SIG-M5 (cell line): Measurements from ENCODE around the gene GLG1.

Source experiments
- DNase-seq: peaks from one replicate; lab custom pipeline; 2025; lab: John Stamatoyannopoulos, UW

Gene GLG1

DNA sequence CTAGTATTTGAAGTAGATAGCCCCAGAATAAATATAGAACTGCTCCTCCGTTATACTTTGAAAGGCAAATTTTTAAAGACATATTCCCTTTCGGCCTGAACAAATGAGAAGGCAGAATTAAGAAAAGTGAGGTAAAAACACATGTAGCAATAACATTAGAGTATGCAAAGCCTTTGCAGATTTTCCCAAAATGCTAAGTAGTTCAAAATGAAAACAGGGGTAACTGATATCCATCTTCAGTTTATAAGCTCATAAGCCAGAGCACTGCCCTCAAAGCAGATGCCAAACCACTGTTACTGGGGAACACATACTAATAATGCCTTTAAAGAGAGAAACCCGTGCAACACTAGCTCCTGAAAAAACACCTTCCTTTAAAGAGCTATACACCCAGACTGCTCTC, 134.4 kb downstream of the GLG1 start:
- no peak for DNase-seq

DNA sequence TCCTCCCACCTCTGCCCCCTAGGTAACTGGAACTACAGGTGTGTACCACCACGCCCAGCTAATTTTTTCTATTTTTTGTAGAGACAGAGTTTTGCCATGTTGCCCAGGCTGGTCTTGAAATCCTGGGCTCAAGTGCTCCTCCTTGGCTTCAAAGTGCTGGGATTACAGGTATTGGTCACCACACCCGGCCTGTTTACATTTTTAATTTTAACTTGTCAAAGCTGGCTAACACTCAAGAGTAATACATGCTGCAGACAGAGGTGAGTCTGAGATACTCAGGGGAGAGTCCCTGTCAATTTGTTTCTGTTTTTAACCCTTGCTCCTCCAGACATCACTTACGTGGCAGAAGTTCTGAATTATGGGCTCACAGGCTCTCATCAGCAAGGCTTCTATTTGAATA, 134.9 kb downstream of the GLG1 start:
- no peak for DNase-seq

DNA sequence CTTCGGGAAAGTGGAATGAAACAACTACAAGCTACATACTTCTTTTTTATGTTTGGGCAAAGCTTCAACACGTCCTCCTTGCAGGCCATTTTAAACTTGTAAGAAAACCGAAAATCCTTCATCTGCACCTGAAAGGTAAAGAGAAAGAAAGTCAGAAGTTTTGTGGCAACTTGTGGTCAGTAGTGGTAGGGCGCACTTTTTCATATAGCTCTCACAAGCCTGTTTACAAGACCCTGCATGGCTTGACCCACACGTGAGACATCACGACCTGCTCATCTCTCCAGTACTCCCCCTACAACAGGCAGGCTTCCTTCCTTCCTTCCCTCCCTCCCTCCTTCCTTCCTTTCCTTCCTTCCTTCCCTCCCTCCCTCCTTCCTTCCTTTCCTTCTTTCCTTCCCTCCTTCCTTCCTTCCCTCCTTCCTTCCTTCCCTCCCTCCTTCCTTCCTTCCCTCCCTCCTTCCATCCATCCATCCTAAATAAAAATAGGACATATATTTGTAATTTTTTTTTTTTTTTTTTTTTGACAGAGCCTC, 136.9 kb downstream of the GLG1 start:
- DNase-seq, result no peak

- DNase-seq, result no peak
Observed at GRCh38 chr16:74468807-74469525, 137.9 kb downstream of the GLG1 start.

DNA sequence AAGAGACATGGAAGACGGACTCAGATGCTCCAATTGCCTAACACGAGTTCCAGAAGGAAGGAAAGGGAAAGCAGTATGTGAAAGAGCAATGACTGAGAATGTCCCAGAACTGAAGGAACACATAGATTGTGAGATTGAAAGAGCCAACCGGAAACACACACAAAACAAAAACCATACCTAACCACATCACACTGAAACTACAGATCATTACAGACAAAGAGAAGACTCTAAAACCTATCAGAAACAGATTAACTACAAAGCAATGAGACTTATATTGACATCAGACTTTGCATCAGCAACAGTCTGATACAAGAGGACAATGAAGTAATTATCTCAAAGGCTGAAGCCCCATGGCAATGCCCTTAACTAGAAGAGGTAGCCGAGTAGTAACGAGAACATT, 140.0 kb downstream of the GLG1 start:
- no peak for DNase-seq

GRCh38 chr16:74465851-74466685, 140.8 kb downstream of the GLG1 start:
- DNase-seq, result no peak

DNA sequence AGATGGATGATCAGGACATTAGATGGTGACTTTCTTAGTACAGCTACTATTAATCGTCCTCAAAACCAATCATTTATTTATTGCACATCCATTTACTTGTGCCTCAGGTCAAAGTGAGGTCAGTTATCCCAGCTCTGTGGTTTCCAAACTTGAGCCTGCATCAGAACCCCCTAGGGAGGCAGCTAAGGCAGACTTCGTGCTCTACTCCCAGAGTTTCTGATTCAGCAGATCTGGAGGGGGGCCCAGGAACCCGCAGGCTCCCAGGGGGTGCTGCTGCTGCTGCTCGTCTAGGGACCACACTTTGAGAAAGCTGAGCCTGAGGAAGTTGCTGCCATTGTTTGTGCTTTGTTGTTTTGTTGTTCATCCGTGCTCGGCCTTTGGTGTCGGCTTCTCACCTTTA, 141.6 kb downstream of the GLG1 start:
- no peak for DNase-seq

DNA sequence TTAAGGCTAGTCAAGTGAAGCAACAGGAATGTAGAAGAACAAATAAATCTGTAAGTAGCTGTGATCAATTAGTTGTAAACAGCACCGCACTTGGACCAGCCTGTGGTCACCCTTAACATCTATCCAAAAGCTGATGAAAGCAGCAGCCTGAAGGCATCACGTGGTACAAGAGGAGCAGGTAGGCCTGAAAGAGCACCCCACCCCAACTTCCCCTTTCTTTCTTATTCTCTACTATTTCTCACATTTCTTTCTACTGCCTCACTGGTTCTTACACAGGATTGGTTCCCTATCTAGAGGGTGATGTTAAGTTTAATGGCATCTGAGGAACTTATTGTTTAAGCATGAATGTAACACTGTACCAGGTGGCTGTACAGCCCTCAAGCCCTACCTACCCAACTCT, 143.0 kb downstream of the GLG1 start:
- DNase-seq, result no peak

DNA sequence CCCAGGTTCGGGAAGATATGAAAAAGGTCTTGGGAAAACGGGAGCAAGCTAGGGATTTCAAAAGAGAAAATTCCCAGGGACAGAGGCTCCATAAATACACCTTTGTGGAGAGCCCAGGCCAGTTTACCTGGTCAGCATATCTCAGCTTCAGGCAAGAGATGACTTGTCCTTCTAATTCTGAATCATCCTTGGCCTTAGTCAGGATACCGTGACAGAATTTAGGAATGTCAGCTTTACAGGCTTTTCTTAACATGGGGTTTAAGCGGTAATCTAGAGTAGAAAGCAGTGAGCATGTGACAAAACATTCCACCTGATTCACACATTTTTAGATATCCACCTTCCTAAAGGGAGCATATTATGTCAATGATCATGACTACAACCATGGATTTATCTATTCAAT, 144.6 kb downstream of the GLG1 start:
- no peak for DNase-seq

DNA sequence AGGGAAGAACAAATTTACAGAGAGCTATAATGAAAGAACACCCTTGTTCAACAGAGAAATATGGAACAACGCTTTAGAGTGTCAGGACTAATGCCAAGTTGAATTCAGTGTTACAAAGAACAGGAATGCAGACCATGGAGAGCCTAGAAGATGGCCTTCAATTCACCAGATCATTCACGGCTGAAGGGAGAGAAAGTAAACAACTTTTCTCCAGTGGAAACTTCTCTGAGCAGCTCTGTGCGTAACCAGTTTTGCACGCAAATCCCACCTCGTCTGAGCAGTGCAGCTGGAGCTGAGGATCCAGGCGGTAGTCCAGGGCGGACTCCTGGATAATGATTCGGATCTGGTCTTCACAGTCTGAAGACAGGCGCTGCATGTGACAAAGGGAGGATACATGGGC, 145.1 kb downstream of the GLG1 start:
- no peak for DNase-seq

DNA sequence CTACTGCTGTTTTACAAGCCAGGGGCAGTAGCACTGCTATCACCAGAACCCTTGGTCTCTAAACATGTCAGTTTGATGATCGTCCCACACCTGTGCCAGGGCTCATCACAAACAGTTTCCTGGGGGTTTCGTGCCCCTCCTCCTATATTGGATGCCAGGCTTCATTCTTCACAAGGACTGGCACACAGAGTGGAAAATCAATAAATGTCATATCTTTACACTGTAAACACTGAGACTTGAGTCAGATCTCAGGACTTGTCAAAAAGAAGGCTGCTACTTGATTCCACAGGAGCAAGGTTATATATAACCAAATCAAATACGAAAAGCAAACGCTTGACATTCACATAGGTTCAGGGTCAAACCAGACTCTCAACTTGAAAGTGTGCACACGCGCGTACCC, 146.4 kb downstream of the GLG1 start:
- DNase-seq, result no peak

DNA sequence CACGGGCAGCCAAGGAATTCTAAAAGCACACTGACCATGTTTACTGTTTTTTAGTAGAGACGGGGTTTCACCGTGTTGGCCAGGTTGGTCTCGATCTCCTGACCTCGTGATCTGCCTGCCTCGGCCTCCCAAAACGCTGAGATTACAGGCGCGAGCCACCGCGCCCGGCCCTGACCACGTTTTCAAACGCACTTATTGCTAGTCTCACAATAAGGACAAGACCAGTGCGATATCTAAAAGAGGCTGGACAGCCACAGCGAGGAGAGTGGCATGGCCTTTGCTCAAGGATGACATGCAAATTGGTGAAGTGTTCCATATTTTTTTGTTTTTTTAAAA, 150.7 kb downstream of the GLG1 start:
- no peak for DNase-seq

DNA sequence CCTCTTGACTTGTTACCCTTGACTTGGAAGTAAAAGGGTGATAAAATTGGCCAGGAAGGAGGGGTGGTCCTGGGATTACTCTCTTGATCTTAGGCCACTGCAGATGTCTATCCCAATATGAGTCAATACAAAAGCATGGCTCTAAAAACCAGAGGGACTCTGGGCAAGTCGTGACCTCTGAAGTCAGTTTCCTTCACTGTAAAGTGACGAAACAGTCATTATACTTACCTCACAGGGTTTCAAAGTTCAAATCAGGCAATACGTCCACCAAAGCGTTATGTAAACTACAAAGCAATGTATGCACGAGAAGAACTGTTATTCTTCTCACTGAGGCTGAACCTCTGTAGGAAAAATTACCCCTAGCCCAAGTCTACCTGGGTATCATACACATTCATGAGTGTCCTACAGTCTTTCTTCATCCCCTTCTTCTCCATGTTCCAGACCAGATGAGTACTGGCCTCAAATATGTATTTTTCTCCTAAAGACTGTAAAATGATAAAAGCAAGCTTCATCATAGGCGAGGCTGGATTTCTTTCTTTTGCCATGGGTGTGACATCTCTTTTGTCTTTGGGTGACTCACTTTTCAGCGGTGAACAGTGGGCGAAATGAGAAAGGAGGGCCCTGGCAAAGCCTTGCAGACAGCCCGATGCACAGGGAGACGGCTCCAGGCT, 151.2 kb downstream of the GLG1 start:
- no peak for DNase-seq

DNA sequence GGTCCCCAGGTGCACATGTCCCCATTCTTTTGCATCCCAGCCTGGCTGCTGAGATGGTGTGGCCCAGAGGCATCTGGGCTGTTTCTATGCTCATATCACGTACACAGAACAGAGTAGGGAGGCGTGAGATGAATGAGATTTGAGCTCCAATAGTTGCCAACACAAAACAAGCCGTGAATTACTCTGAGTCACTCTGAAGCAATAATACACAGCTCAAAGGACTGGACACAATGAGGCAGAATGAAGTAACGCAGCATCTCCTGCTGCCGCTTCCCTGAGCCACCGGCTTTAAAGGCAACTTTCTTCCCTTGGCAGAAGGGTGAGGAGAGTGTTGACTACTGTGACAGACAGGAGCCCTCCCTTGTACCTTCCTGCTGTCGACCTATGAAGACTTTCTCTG, 151.7 kb downstream of the GLG1 start:
- DNase-seq, result no peak

- DNase-seq, result no peak
Observed at GRCh38 chr16:74451951-74452758, 154.8 kb downstream of the GLG1 start.

DNA sequence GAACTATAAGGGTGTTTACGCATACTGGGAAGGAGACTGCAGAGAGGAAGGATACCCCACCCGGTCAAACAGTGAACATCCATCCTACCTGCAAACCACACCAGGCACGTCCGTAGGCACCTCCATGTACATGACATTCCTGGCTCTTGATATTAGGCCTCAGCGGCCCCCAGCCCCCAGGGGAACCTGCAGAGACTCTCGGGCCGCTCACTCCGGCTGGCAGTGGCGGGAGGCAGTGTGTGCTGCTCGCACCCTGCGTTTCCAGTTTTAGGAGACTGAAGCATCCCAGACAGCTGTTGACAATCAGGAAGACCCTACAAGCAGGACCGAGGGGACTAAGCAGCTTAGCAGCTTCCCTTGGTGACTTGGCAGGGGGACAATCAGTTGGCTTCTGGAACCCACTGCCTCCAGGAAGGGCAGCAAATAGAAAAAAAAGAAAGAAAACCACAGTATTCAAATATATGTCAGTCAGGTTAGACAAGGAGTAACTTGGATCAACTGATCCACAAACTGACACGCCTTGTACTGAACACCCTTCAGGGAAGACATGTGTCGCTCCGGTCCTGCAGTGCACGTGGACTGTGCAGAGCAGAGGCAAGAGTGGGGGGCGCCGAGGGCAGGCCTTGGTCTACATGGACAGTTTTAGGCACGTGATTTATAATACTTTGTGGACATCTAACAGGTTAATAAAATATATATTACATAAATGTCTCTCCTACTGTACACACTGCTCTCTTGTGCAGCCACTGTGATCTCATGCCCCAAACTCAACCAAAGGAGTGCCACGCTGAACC, 155.8 kb downstream of the GLG1 start:
- DNase-seq, result no peak

GRCh38 chr16:74450236-74450635, 156.7 kb downstream of the GLG1 start:
- no peak for DNase-seq

GRCh38 chr16:74449470-74449869, 157.4 kb downstream of the GLG1 start:
- no peak for DNase-seq

DNA sequence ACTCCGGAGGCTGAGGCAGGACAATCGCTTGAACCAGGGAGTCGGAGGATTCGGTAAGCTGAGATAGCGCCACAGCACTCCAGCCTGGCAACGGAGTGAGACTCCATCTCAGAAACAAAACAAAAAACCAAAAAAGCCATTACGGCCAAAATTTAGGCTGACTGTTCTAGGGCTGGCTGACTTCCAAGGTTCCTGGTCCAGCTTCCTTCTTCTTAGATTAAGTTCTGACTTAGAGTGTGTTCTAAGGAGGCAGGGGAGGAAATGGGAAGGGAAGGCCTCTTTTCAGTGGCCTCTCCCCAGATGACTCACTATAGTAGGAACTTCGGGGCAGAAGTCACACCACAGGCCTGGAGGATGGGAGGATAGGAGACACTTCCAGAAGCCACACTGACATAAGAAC, 157.9 kb downstream of the GLG1 start:
- no peak for DNase-seq

- no peak for DNase-seq
Observed at GRCh38 chr16:74447578-74447977, 159.3 kb downstream of the GLG1 start.

DNA sequence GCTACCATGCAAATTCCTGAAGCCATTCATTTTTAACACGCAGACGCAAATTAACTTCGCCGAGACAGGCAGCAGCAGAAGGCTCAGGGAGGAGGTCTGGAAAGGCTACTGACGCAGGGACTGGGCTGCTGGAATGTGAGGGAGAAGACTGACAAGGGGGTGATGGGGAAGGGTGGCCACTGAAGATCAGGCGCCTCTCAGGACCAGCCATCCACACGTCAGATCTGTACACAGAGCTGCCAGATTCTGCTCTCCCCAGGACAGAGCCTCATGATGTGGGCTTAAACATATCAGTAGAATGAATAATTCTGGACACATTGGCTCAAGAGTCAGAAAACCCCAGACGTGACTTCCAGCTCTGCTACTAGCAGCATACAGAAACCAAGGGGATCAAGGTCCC, 160.0 kb downstream of the GLG1 start:
- DNase-seq, result no peak
